ENCODE results near the gene GLDC. TPM values are rescaled to one million over a fixed set of nuclear protein-coding genes. Genes with fewer than 3 reads are reported as not detected.
"Not testable (repeated sequence)": the region's sequence is repeated elsewhere in the genome, so short reads cannot be mapped to it uniquely, and the experiment has no call there.

Gene GLDC
- total RNA-seq, 1 donor from 2014 or later, result 0.62 TPM

DNA sequence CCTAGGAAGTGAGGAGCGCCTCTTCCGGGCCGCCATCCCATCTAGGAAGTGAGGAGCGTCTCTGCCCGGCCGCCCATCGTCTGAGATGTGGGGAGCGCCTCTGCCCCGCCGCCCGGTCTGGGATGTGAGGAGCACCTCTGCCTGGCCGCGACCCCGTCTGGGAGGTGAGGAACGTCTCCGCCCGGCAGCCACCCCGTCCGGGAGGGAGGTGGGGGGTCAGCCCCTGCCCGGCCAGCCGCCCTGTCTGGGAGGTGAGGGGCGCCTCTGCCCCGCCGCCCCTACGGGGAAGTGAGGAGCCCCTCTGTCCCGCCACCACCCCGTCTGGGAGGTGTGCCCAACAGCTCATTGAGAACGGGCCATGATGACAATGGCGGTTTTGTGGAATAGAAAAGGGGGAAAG is 22.7 kb downstream of the GLDC start:
- DNase-seq (ENCODE audit: low read depth), result not testable (repeated sequence)

DNA sequence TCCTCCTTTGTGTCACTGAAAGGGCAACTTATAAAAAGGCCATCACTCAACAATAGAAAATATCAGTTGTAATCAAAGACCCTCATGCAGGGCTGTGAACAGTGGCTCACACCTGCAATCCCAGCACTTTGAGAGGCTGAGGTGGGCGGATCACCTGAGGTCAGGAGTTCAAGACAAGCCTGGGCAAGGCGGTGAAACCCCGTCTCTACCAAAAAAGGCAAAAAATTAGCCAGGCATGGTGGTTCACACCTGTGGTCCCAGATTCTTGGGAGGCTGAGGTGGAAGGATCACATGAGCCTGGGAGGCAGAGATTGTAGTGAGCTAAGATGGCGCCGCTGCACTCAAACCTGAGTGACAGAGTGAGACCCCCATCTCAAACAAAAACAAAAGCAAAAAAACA is 24.7 kb downstream of the GLDC start:
- DNase-seq (ENCODE audit: low read depth), result no peak

DNA sequence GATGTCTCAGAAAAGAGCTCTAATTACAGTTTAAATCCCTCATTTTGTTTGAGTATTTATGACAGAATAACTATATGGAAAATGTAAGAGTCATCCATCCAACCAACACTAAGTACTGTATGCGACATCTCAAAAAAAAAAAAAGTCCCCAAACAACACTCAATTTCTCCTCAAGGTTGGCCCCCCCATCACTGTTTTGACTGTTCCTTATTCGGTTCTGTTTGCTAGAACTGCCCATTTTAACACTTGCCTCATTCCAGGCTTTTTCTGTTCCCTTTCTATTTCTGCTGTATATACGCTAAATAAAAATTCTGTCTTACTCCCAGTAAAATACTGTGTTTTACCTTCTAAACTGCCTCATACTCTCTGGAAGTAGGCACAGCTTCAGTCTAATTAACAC is 25.2 kb downstream of the GLDC start:
- DNase-seq (ENCODE audit: low read depth), result no peak

DNA sequence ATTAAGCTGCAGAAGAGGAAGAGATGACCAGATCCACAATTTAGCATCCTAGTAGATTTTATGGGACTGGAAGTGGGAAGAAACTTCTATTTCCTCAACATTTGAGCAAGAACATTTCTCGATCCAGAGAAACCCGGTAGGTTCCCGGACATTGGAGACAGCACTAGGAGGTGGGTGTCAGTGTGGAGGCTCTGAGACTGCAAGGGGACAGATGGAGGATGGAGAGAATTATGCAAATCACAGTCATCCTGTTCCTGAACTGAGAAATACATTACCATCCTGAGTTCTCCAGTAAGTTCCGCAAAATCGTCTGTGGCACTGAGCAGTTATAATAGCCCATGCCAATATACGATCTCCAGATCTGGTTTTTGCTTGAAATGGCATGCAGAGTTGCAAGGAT is 25.6 kb downstream of the GLDC start:
- DNase-seq (ENCODE audit: low read depth), result no peak

DNA sequence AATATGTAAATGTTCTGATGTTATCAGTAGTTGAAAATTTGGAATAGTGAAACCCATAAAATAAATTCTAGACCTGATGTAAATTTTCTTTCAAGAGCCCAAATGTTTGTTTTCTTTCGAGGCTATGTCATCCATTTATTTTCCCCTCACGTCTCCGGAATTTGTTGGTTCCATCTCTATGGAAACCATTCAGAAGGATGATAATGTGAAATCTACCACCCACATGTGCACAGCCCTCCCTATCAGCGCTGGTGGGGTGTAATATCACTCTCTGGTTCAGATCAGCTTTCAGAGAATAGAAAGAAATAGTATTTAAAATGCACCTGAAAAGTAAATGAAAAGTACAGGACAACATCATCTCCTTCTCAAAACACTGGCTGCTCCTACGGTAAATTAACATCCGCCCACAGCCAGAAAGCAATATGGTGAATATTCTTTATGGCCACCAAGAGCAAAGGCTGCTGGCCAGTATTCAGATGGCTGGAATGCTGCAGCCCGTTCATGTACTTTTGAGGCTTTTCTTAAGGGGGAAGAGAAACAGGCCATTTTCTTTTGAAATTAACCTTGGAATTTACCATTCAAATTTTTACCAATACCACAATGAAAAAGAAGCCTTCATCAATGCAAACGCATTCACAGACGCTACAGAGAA is 28.5 kb downstream of the GLDC start:
- no peak for DNase-seq (ENCODE audit: low read depth)

DNA sequence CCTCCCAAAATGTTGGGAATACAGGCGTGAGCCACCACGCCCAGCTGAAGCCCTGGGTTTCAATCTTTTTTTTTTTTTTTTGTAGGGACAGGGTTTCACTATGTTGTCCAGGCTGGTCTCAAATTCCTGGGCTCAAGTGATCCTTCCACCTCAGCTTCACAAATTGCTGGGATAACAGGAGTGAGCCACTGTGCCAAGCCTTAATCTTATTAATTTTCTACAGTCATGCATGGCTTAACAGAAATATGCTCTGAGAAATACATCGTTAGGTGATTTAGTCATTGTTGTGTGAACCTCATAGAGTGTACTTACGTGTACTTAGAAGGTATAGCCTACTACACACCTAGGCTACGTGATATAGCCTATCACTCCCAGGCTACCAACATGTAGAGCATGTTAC is 31.0 kb downstream of the GLDC start:
- no peak for DNase-seq (ENCODE audit: low read depth)

DNA sequence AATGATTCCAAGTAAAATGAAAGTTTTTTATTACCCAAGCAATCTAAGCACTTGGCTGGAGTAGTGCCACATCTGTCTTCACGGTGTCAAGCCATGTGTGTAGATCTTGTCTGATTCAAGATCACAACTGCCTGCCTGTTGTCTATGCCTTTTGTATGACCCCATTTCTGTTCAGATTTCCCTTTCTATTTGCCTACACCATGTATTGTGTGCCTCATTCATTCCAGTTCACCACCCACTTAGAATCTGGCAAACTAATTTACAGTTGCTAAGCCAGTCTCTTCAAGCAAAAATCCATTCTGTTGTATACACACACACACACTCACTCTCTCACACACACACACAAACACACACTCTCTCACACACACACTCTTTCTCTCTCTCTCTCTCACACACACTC is 33.7 kb downstream of the GLDC start:
- no peak for DNase-seq (ENCODE audit: low read depth)

DNA sequence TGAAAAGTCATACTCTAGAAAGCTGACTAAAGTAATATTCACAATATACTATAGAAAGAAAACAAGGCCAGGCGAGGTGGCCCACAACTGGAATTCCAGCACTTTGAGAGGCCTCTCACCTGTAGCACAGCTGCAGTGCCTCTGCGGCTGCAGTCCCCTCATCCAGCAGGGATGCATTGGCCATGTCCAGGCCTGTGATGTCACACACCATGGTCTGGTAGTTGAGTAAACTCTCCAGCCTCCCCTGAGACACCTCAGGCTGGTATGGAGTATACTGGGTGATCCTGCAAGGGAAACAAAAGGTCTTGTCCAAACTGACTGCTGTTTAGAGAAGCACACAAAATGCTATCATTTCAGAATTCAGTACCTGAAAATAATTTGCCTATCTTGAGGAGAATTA is 35.5 kb downstream of the GLDC start:
- no peak for DNase-seq (ENCODE audit: low read depth)

DNA sequence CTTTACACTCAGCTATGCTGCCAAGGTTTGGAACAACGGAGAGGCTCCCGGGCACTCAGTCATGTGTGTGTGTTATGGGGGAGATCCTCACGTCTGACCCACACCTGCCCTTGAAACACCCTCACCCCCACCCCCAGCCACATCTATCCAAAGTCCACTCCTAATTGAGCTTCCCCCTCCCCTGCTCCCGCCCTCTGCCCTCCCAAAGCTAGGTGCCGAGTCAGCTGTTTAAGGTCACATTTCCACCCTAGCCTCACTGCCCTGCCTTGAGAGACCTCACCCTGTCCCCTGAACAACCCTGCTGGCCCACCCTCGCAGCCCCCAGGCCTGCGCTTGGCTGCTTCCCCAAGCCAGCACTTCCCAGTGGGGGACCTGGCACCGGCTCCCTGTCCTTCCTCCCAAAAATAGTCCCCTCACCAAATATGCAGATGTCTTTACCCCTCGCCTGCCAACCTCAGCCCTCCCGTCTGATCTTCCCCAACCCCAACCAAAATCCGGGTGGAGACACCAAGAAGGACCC is 36.0 kb downstream of the GLDC start:
- no peak for DNase-seq (ENCODE audit: low read depth)

DNA sequence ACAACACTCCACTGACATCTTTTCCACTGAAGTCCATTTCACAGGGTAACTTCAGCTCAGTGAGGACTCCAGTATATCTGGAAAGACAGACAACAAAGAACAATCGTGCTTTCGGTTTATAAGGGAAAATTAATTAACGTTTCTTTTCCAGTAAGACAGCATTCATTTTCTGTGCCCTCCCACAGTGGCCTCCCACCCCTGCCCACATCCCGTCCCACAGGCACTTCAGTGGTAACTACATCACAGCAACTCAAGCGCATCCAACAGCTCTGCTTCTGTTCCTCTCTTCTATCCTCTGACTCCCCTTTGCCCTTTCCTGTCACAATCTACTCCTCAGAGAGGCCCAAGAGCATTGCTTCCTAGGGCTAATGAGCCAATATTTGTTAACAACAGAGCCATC is 40.3 kb downstream of the GLDC start:
- no peak for DNase-seq (ENCODE audit: low read depth)

DNA sequence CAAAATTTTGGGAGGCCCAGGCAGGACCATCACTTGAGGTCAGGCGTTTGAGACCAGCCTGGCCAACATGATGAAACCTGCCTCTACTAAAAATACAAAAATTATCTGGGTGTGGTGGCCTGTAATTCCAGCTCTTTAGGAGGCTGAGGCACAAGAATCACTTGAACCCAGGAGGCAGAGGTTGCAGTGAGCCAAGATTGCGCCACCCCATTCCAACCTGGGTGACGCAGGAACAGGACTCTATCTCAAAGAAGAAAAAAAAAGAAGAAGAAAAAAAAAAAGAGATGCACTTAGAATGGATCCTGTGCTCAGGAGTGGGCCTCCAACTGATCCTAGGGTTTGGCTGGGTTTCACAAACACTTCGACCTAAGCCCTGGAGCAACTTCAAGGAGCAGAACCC is 45.1 kb downstream of the GLDC start:
- no peak for DNase-seq (ENCODE audit: low read depth)

DNA sequence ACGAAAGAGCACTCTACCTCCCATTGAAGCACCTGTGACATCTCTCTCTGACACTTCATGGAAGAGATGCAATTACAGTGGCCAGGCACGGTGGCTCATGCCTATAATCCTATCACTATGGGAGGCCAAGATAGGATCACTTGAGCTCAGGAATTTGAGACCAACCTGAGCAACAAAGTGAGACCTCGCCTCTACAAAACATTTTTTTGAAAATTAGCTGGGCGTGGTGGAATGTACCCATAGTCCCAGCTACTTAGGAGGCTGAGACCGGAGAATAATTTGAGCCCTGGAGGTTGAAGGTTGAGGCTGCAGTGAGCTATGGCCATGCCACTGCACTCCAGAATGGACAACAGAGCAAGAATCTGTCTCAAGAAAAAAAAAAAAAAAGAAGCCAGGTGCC is 45.5 kb downstream of the GLDC start:
- no peak for DNase-seq (ENCODE audit: low read depth)

DNA sequence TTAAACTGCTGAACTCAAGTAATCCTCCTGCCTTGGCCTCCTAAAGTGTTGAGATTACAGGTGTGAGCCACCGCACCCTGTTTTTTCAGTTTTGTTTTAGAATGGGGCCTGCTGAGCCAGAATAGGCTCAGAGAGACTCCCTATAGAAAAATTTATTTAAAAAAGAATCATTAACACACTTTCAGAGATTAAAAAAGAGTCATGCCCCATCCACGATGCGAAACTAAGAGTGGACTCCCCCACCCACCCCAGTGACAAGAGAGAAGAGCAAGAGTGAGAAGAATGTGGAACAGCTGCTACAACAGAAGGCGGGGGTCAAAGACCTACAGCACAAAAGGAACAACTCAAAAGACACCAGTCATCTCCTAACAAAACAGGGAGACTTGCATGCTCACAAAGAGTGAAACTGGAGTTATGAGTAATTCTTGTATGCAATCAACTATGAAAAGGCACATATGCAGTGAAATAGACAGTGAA is 47.2 kb downstream of the GLDC start:
- DNase-seq (ENCODE audit: low read depth), result peak; percentile 18

DNA sequence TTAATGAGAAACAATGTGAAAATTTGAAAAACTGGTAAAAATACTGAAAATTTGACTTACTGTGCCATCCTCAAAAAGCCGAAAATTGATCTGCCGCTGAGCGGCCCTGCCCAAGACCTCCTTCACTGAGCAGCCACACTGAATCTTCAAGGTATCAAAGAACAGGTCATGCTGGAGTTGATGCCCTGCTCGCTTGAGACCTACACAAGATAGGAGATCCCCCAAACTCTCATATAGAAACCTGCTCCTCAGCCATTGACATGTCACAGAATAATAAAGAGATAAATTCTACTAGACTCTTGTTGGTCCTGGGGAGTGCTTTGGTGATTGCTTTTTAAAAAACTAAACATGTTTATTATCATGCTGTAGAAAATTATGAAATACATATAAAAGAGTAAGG is 52.7 kb downstream of the GLDC start:
- DNase-seq (ENCODE audit: low read depth), result no peak

DNA sequence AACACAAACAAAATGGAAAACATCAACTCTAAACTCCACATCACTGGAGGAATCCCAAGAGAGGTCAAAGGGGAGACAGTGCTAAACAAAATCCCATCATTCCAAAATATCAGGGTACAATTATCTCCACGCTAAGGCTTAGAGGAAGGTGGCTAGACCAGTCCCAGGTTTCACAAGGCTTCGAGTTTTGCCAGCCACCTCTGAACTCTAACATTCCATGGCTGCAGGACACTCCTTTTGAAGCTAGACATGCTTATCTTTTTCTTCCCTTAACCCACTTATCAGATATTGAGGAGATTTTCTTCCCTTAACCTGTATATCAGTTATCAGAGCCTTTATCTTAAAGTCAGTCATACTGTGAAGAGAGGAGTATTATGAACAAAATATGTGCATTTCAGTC is 53.3 kb downstream of the GLDC start:
- DNase-seq (ENCODE audit: low read depth), result no peak

DNA sequence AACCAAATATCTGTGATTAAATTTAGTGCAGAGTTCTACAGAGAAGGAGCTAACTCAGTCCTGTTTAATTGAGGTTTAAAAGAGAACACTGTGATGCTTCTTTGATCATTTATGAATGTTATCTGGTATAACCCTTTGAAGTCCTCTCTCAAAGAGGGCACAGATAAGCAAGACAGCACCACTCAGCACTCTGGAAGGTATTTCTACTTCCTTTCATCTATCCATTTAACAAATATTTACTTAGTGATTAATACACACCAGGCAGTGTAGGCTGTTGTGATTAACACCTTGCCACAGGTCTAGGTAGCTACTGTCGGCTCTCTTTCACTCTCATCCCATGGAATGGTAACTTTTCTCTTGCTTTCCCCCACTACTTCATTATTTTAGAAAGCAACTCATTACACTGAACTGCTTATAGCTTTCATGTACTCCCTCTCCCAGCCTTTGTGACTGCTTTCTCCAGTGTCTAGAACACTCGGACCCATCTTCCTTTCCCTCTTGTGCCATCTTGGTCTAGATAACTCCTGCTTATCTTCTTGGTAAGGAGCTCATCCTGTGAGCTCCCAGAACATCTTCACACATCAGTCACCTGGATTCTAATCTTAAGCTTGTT is 54.7 kb downstream of the GLDC start:
- no peak for DNase-seq (ENCODE audit: low read depth)

DNA sequence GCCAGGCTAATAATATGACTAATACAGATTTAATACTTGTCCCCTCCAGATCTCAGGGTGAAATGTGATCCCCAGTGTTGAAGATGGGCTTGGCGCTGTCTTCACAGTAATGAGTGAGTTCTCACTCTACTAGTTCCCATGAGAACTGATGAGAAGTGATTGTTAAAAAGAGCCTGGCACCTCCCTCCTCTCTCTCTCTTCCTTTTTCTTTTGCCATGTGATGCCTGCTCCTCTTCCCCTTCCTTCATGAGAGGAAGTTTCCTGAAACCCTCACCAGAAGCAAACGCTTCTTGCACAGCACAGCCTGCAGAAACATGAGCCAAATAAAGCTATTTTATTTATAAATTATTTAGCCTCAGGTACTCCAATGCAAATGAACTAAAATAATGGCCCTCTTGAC is 55.2 kb downstream of the GLDC start:
- DNase-seq (ENCODE audit: low read depth), result no peak

DNA sequence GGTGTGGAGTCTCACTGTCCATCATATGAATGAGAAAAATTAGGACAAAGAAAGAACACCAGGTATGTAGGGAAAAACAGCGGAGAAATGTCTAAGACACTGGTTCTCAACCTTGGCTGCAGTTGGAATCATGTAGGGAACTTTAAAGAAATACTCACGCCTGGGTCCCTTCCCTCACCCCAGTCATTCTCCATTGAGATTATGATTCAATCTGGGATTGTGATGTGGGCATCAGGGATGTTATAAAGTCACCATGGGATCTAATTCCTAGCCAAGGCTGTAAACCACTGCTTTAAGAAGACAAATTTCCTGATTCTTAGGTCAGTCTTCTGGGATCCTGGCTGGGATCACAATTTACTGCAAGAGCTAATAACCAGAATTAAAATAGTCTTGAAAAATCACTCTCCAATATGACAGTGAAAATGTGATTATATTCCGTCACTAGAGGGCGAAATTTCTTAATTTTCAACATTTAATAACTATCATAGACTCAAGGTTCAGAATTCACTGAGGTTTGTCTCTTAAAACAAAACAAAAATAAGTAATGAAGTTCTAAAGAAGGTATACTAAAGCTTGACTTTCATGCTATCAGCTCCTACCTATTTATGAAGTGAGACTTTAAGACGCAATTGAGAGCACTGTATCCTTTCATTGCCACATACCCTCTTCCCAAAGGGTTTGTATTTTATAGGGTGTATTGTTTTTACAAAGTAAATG is 60.5 kb downstream of the GLDC start:
- peak; percentile 57 for DNase-seq (ENCODE audit: low read depth)

DNA sequence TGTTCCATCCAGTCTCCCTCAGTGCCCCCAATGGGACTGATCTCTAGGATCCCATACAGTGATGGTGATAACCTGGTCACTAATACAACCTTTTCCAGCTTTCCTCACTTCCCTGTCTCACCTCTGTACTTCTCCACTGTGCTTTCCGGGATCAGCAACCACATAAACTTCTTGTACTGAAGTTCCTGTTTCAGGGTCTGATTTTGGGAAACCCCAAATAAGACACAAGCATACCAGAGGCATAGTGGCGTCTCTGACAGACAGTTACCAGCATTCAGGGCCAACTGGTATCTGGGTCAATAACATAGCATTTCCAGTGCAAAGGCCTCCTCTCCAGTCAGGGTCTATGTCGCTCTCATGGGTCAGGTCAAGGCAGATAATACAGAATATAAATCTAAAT is 64.3 kb downstream of the GLDC start:
- DNase-seq (ENCODE audit: low read depth), result no peak

DNA sequence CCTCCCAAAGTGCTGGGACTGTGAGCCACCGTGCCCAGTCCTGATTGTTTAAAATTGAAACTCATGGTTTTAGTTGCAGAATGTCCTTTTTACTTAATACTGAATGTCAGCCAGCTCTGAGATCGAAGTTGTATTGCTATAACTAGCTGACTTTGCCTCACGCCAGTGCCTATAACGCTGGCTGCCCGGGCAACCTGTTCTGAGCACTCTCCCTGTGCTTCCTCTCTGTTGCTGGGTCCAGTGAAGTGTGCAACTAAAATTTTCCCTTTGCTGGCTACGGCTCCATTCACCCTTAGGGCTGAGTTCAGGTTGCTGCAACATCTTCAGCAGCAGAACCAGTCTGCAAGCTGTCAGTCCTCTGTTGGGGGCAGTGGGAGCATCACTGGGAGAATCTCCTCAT is 65.9 kb downstream of the GLDC start:
- DNase-seq (ENCODE audit: low read depth), result no peak

DNA sequence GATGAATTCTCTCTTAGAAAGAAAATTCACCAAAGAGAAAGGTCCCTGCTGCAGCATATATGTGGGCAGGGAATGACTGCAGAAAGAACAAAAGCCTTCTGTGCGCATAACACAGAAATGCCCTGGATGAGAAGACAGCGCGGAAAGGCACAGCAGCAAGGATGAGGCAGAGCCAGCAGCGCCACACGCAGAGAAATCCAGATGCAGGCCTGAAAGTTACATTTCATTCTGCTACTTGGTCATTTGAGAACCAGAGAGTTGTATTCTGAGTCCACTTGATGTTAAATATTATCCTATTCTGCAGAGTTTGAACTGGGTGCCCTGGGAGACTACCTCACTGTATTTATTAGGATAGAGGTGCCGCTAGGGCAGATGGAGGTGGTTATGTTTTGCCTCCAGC is 68.5 kb downstream of the GLDC start:
- DNase-seq (ENCODE audit: low read depth), result no peak

DNA sequence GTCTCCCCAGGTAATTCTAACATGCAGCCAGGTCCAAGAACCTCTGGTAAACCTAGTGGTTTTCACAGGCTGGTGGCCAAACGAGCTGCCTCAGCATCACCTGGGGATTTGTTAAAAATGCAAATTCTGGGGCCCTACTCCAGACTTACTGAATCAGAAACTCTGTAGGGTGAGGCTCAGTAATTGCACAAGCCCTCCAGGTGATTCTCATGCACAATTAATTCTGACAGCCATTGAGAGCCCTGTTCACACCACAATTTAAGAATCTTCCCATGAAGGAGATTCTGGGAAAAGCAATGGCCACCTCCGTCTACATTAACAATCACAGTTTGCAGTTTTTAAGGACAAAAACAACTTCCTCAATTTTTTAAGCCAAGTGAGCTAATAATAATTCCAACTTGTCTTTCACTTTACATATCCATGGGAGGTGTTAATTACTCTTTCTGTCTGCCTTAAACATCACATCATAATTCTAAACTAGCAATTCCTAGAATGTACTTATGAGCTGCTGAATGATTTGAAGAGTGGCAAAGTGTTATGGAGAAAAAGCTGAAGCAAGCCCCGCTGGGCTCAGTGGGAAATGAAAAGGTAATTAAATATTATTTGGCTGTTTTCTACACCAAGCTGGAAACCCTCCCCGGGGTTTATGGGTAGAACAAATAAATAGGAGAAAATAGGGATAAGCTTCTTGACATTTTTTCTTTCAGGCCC is 70.0 kb downstream of the GLDC start:
- DNase-seq (ENCODE audit: low read depth), result no peak

Data from myocyte (in vitro differentiated cells).